NCI-H1105 (cell line): ENCODE data around the gene TRAF3.

Experiments
- DNase-seq: peaks from one replicate; lab custom pipeline; 2025; lab: John Stamatoyannopoulos, UW

The TRAF3 gene

GRCh38 chr14:102777711-102778337 is 575 bp downstream of the TRAF3 start:
- DNase-seq = no peak

GRCh38 chr14:102778338-102779083 is 1.3 kb downstream of the TRAF3 start:
- DNase-seq = no peak

- no peak for DNase-seq
These were observed 1.8 kb downstream of the TRAF3 start for GRCh38 chr14:102779084-102779462.

GRCh38 chr14:102779574-102780315 is 2.5 kb downstream of the TRAF3 start:
- no peak for DNase-seq

- no peak for DNase-seq
These were observed 3.8 kb downstream of the TRAF3 start for GRCh38 chr14:102781063-102781462.

- DNase-seq = no peak
These were observed 5.7 kb downstream of the TRAF3 start for GRCh38 chr14:102782974-102783373.

GRCh38 chr14:102784892-102785594 is 7.8 kb downstream of the TRAF3 start:
- no peak for DNase-seq

- DNase-seq = no peak
These were observed 8.3 kb downstream of the TRAF3 start for GRCh38 chr14:102785595-102785963.

- no peak for DNase-seq
These were observed 9.5 kb downstream of the TRAF3 start for GRCh38 chr14:102786768-102787167.

- DNase-seq = no peak
These were observed 12.1 kb downstream of the TRAF3 start for GRCh38 chr14:102789349-102789748.

- DNase-seq = no peak
These were observed 16.5 kb downstream of the TRAF3 start for GRCh38 chr14:102793531-102794328.

GRCh38 chr14:102795060-102795925 is 18.0 kb downstream of the TRAF3 start:
- DNase-seq = no peak

GRCh38 chr14:102796661-102797190 is 19.5 kb downstream of the TRAF3 start:
- DNase-seq = no peak

GRCh38 chr14:102798926-102799325 is 21.7 kb downstream of the TRAF3 start:
- DNase-seq = no peak

GRCh38 chr14:102799684-102800562 is 22.7 kb downstream of the TRAF3 start:
- DNase-seq = no peak

GRCh38 chr14:102802834-102803523 is 25.7 kb downstream of the TRAF3 start:
- DNase-seq = no peak

GRCh38 chr14:102804858-102805257 is 27.6 kb downstream of the TRAF3 start:
- no peak for DNase-seq

- no peak for DNase-seq
These were observed 28.2 kb downstream of the TRAF3 start for GRCh38 chr14:102805371-102805891.

- no peak for DNase-seq
These were observed 28.7 kb downstream of the TRAF3 start for GRCh38 chr14:102805941-102806340.
